Mucosa of descending colon (tissue), 3 donors: ENCODE measurements around the gene HDAC7. TPM values are rescaled to one million over a fixed set of nuclear protein-coding genes. Genes with fewer than 3 reads are reported as not detected.

Experiments
- ATAC-seq: fragments of 200-7000 bp; cut with Tn5 transposase; one replicate; pipeline ENCODE4 v1.9.1; 2020; ENCODE audit warnings: mild to moderate bottlenecking, moderate library complexity
- DNase-seq, 3 donors: peaks; one replicate each; pipeline ENCODE4 v3.0.0-alpha.2; 2020
- H3K36me3 ChIP-seq: fragments of 200-600 bp; one replicate; pipeline ENCODE4 v1.8.0; 2021; ENCODE audit warnings: low read depth, mild to moderate bottlenecking
- H3K4me1 ChIP-seq: fragments of 200-600 bp; one replicate; pipeline ENCODE4 v1.8.0; 2021; ENCODE audit warnings: low read depth, mild to moderate bottlenecking
- H3K4me3 ChIP-seq: fragments of 200-600 bp; one replicate; pipeline ENCODE4 v1.8.0; 2021; ENCODE audit warnings: mild to moderate bottlenecking
- H3K9me3 ChIP-seq: fragments of 200-600 bp; one replicate; pipeline ENCODE4 v1.8.0; 2021; ENCODE audit warnings: mild to moderate bottlenecking
- intact Hi-C, 2 donors: fragments of 100-400 bp; cut with DNase I in 1 of 2; cut with micrococcal nuclease in 1 of 2; formaldehyde crosslinking; loops; one replicate each; pipeline versions ENCODE4 v1.11.0 to v1.11.1; 2022; cut with DNase I, micrococcal nuclease
- total RNA-seq, 3 donors: library from RNA; stranded (reverse); fragmentation: NEBNext Ultra II Directional in 2 of 3; extraction: Animal tissue kit (Norgen Biotek cat#: 25700) in 2 of 3; gene quantifications; one replicate each; pipeline versions ENCODE4 v1.2.1 to v1.2.4, GENCODE V29; 2021 to 2023
- TF ChIP-seq, protein P1 (sequence below): fragments of 200-600 bp; IDR thresholded peaks from one replicate; pipeline ENCODE4 v1.8.0; 2022; ENCODE audit warnings: antibody characterized with exemption, mild to moderate bottlenecking
- donor health status: DM: no; HTN: no; CAD: no; lungs with moderate emphysema.
- donor health status: DM: no; HTN: no; CAD: no.
- donor health status: DM: no; HTN: yes; CAD: no.

Gene HDAC7
- total RNA-seq, 3 donors from 2014 or later = 19.5 to 67.4 (median 33.2) TPM

DNA sequence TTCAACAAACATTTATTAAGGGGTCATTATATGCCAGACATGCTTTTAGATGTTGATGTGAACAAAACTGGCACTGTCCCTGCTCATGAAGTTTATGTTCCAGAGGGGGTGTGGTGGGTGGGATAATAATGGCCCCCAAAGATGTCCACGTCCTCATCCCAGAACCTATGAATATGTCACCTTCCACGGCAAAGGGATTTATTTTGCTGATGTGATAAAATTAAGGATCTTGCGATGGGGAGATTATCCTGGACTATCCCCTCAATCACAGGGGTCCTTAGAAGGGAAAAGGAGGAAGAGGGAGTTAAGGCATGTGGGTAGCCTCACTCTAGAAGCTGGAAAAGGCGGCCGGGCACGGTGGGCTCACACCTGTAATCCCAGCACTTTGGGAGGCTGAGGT, 48.4 kb downstream of the HDAC7 start:
- DNase-seq (peak in 1 of 3 donors; percentile 18), ATAC-seq (no peak)
- no peak overlapping the region for H3K4me3 ChIP-seq
- intact Hi-C loops = loop anchor here (10.0 kb wide), 2 partner anchors 47 to 63 kb away; partner anchors contain the start of gene ENDOU (in 1 of the 2)
- peaks cover 4% of the 10 kb centered on the region for H3K4me1 ChIP-seq
- H3K36me3 ChIP-seq = no peaks in the 10 kb centered on the region
- TF ChIP-seq, protein P1, sequence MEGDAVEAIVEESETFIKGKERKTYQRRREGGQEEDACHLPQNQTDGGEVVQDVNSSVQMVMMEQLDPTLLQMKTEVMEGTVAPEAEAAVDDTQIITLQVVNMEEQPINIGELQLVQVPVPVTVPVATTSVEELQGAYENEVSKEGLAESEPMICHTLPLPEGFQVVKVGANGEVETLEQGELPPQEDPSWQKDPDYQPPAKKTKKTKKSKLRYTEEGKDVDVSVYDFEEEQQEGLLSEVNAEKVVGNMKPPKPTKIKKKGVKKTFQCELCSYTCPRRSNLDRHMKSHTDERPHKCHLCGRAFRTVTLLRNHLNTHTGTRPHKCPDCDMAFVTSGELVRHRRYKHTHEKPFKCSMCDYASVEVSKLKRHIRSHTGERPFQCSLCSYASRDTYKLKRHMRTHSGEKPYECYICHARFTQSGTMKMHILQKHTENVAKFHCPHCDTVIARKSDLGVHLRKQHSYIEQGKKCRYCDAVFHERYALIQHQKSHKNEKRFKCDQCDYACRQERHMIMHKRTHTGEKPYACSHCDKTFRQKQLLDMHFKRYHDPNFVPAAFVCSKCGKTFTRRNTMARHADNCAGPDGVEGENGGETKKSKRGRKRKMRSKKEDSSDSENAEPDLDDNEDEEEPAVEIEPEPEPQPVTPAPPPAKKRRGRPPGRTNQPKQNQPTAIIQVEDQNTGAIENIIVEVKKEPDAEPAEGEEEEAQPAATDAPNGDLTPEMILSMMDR = no peak
- no peaks in the 10 kb centered on the region for H3K9me3 ChIP-seq

- no peaks in the 10 kb centered on the region for H3K36me3 ChIP-seq
- intact Hi-C loops = loop anchor here (10.0 kb wide), 2 partner anchors 45 to 65 kb away; partner anchors contain the start of gene ENDOU (in 1 of the 2)
- no peak overlapping the region for H3K4me3 ChIP-seq
- DNase-seq = no peak
- ATAC-seq = no peak
- TF ChIP-seq, protein P1 = no peak
- H3K4me1 ChIP-seq = peaks cover 4% of the 10 kb centered on the region
- H3K9me3 ChIP-seq = no peaks in the 10 kb centered on the region
These were observed 49.5 kb downstream of the HDAC7 start for GRCh38 chr12:47770086-47770726.

GRCh38 chr12:47769234-47770085, 50.2 kb downstream of the HDAC7 start:
- TF ChIP-seq, protein P1 = no peak
- H3K9me3 ChIP-seq = no peaks in the 10 kb centered on the region
- DNase-seq = no peak
- no peaks in the 10 kb centered on the region for H3K36me3 ChIP-seq
- intact Hi-C loops = loop anchor here (10.0 kb wide), 2 partner anchors 45 to 65 kb away; partner anchors contain the start of gene ENDOU (in 1 of the 2)
- H3K4me3 ChIP-seq = no peak overlapping the region
- no peak for ATAC-seq
- peaks cover 4% of the 10 kb centered on the region for H3K4me1 ChIP-seq

DNA sequence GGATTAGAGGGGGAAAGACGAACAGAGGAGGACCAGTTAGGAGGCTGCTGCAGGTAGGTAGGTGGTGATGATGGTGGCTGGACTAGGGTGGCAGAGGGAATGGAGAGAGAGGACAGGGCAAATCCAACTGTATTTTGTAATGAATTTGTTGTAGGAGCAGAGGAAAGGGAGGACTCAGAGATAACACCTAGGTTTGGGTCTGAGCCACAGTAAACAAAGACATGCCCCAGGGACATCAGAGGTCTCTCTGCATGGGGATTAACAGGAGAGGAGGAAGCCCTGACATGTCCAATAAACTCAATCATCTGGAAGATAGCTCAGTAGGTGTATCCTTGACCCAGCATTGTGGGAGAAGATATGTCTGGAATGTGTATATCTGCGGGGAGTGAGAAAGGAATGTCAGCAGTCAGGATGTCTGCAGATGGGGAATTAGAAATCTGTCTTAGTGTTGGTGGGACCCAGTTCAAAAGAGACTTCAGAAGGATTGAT, 51.3 kb downstream of the HDAC7 start:
- no peaks in the 10 kb centered on the region for H3K36me3 ChIP-seq
- ATAC-seq (no peak), DNase-seq (no peak)
- no peaks in the 10 kb centered on the region for H3K4me1 ChIP-seq
- H3K4me3 ChIP-seq = no peak overlapping the region
- TF ChIP-seq, protein P1 = no peak
- no peaks in the 10 kb centered on the region for H3K9me3 ChIP-seq
- intact Hi-C loops = no loop called here

GRCh38 chr12:47767216-47767724, 52.4 kb downstream of the HDAC7 start:
- peak; percentile 56 to 83 (median 57) for DNase-seq
- intact Hi-C loops = no loop called here

More at GRCh38 chr12:47767216-47767724, 52.4 kb downstream of the HDAC7 start:
- Histone ChIP-seq H3K4me3 (no peak overlapping the region), H3K9me3 (no peaks in the 10 kb centered on the region), H3K36me3 (no peaks in the 10 kb centered on the region), H3K4me1 (no peaks in the 10 kb centered on the region)
- peak; percentile 84 for ATAC-seq
- TF ChIP-seq, protein P1 = peak; percentile 55
